PC-3 (cell line): ENCODE measurements around the gene HDGFL3. TPM values are rescaled to one million over a fixed set of nuclear protein-coding genes. Genes with fewer than 3 reads are reported as not detected.
"Not testable (repeated sequence)": the region's sequence is repeated elsewhere in the genome, so short reads cannot be mapped to it uniquely, and the experiment has no call there.

Experiments
- ATAC-seq: fragments of 200-7000 bp; cut with Tn5 transposase; 2 replicates; pipeline ENCODE4 v1.9.1; 2020; ENCODE audit warnings: mild to moderate bottlenecking, moderate library complexity
- BruUV-seq: library from RNA; stranded (reverse); fragments of 400-500 nt; replicated peaks from 2 replicates; lab custom pipeline; 2021; lab: Mats Ljungman, UMichigan
- CTCF ChIA-PET: fragments of 300-600 bp; sonication (Branson Sonifier 250); formaldehyde crosslinking; loops from one replicate; lab custom pipeline; 2022; ENCODE audit warnings: antibody characterized with exemption; lab: Charles Lee
- POLR2A ChIA-PET: fragments of 300-600 bp; sonication (Branson Sonifier 250); formaldehyde crosslinking; loops from one replicate; lab custom pipeline; 2022; ENCODE audit warnings: antibody characterized with exemption; ENCODE audit not compliant: unreplicated experiment; lab: Charles Lee
- DNase-seq: peaks from one replicate; pipeline ENCODE4 v3.0.0-alpha.2; 2015
- H2AFZ ChIP-seq: fragments of 300-600 bp; sonication (generic); 2 replicates; pipeline ENCODE4 v1.6.0; 2016; ENCODE audit warnings: antibody characterized with exemption, low read length
- H3F3A ChIP-seq: fragments of 300-600 bp; sonication (generic); one replicate; pipeline ENCODE4 v1.6.0; 2017; ENCODE audit warnings: antibody characterized with exemption, low read length, control low read depth, mild to moderate bottlenecking; ENCODE audit not compliant: unreplicated experiment
- H3K27ac ChIP-seq: fragments of 300-600 bp; sonication (generic); 2 replicates; pipeline ENCODE4 v1.5.1; 2016; ENCODE audit warnings: mild to moderate bottlenecking, low read length
- H3K27me3 ChIP-seq: fragments of 300-600 bp; sonication (generic); 2 replicates; pipeline ENCODE4 v1.6.1; 2016; ENCODE audit warnings: low read length, mixed read lengths
- H3K36me3 ChIP-seq: fragments of 300-600 bp; sonication (generic); 2 replicates; pipeline ENCODE4 v1.6.1; 2016; ENCODE audit warnings: low read depth, mixed run types, low read length, mixed read lengths
- H3K4me1 ChIP-seq: fragments of 300-600 bp; sonication (generic); 2 replicates; pipeline ENCODE4 v1.5.1; 2016; ENCODE audit warnings: low read length; ENCODE audit not compliant: insufficient read depth
- H3K4me2 ChIP-seq: fragments of 300-600 bp; sonication (generic); 2 replicates; pipeline ENCODE4 v1.6.0; 2016; ENCODE audit warnings: low read length
- H3K4me3 ChIP-seq: fragments of 300-600 bp; sonication (generic); 2 replicates; pipeline ENCODE4 v1.5.1; 2016; ENCODE audit warnings: mild to moderate bottlenecking, low read length, mixed read lengths
- H3K79me2 ChIP-seq: fragments of 300-600 bp; sonication (generic); 2 replicates; pipeline ENCODE4 v1.6.1; 2017; ENCODE audit warnings: low read length, mixed read lengths
- H3K9ac ChIP-seq: fragments of 300-600 bp; sonication (generic); 2 replicates; pipeline ENCODE4 v1.6.0; 2016; ENCODE audit warnings: mild to moderate bottlenecking, low read length
- H3K9me2 ChIP-seq: fragments of 300-600 bp; sonication (generic); replicated peaks from 2 replicates; pipeline ENCODE4 v1.6.1; 2016; ENCODE audit warnings: mixed run types, low read length, mixed read lengths
- H3K9me3 ChIP-seq: fragments of 300-600 bp; sonication (generic); 2 replicates; pipeline ENCODE4 v1.6.1; 2016; ENCODE audit warnings: low read length, mixed read lengths
- H4K20me1 ChIP-seq: fragments of 300-600 bp; sonication (generic); 2 replicates; pipeline ENCODE4 v1.6.1; 2016; ENCODE audit warnings: low read length, mixed read lengths
- EZH2 ChIP-seq: fragments of 300-600 bp; sonication (generic); IDR thresholded peaks from one replicate; pipeline ENCODE4 v1.6.1; 2017; ENCODE audit warnings: antibody characterized with exemption, mild to moderate bottlenecking, low read length; ENCODE audit not compliant: unreplicated experiment
- EZH2phosphoT487 ChIP-seq: fragments of 300-600 bp; sonication (generic); IDR thresholded peaks from 2 replicates; pipeline ENCODE4 v1.6.1; 2018; ENCODE audit warnings: mild to moderate bottlenecking, antibody characterized with exemption, low read length, borderline replicate concordance
- intact Hi-C: fragments of 100-400 bp; cut with micrococcal nuclease; formaldehyde crosslinking; loops from 2 replicates; pipeline ENCODE4 v1.9.0; 2023
- total RNA-seq: library from RNA; depleted of rRNA; stranded (reverse); fragments of >200 nt; gene quantifications from 2 replicates; pipeline ENCODE4 v1.2.3, GENCODE V29; 2014
- TF ChIP-seq, protein P1 (sequence below): fragments of 300-600 bp; sonication (generic); conservative IDR thresholded peaks from 2 replicates; pipeline ENCODE4 v1.5.1; 2017; ENCODE audit warnings: antibody characterized with exemption, low read depth, mild to moderate bottlenecking, low read length

The HDGFL3 gene
- total RNA-seq, 1 experiment from 2014 or later = 38.4 TPM

GRCh38 chr15:83090465-83090864, 117.2 kb downstream of the HDGFL3 start:
- CTCF ChIA-PET = no interaction called here
- POLR2A ChIA-PET = no interaction called here

DNA sequence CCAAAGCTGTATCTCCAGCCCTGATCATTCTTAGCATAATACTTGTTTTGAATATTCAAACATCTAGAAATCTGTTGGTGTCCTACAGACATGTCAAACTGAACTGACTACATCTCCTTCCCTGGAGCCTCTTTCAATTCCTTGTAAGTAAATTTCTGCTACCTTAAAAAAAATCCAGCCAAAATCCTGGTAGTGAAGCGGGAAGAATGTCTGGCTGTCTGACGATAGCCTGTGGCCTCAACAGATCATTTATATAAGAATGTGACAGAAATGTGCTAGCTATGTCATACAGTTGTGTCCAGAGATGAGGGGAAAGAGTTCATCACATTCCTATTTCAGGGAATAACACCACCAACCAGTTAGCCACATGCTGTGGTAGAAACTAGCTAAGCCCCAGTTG, 118.7 kb downstream of the HDGFL3 start:
- no peak overlapping the region for H3K9ac ChIP-seq
- DNase-seq (no peak), ATAC-seq (no peak)
- H3K4me3 ChIP-seq = no peak overlapping the region
- H3K27me3 ChIP-seq = no peaks in the 10 kb centered on the region
- no peaks in the 10 kb centered on the region for H3K9me2 ChIP-seq
- BruUV-seq = no TSS peak
- H3K27ac ChIP-seq = no peak overlapping the region
- no peaks in the 10 kb centered on the region for H3K79me2 ChIP-seq
- CTCF ChIA-PET = no interaction called here
- POLR2A ChIA-PET = no interaction called here
- intact Hi-C loops = no loop called here
- H3K4me2 ChIP-seq = no peak overlapping the region
- no peaks in the 10 kb centered on the region for H3K36me3 ChIP-seq
- no peaks in the 10 kb centered on the region for H4K20me1 ChIP-seq
- no peak overlapping the region for H2AFZ ChIP-seq
- TF ChIP-seq, protein P1, sequence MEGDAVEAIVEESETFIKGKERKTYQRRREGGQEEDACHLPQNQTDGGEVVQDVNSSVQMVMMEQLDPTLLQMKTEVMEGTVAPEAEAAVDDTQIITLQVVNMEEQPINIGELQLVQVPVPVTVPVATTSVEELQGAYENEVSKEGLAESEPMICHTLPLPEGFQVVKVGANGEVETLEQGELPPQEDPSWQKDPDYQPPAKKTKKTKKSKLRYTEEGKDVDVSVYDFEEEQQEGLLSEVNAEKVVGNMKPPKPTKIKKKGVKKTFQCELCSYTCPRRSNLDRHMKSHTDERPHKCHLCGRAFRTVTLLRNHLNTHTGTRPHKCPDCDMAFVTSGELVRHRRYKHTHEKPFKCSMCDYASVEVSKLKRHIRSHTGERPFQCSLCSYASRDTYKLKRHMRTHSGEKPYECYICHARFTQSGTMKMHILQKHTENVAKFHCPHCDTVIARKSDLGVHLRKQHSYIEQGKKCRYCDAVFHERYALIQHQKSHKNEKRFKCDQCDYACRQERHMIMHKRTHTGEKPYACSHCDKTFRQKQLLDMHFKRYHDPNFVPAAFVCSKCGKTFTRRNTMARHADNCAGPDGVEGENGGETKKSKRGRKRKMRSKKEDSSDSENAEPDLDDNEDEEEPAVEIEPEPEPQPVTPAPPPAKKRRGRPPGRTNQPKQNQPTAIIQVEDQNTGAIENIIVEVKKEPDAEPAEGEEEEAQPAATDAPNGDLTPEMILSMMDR = no peak
- no peak for TF ChIP-seq EZH2phosphoT487
- no peak for TF ChIP-seq EZH2
- H3K9me3 ChIP-seq = no peaks in the 10 kb centered on the region
- no peaks in the 10 kb centered on the region for H3F3A ChIP-seq
- H3K4me1 ChIP-seq = no peaks in the 10 kb centered on the region

More at GRCh38 chr15:83090465-83090864, 117.2 kb downstream of the HDGFL3 start:
- no peaks in the 10 kb centered on the region for H3F3A ChIP-seq
- TF ChIP-seq, protein P1 = no peak
- TF ChIP-seq EZH2phosphoT487 (no peak), EZH2 (no peak)
- DNase-seq (no peak), ATAC-seq (no peak)
- H3K9me2 ChIP-seq = no peaks in the 10 kb centered on the region
- no peak overlapping the region for H3K27ac ChIP-seq
- no peaks in the 10 kb centered on the region for H3K79me2 ChIP-seq
- no peaks in the 10 kb centered on the region for H3K27me3 ChIP-seq
- H3K4me1 ChIP-seq = no peaks in the 10 kb centered on the region
- no peak overlapping the region for H3K9ac ChIP-seq
- H3K4me2 ChIP-seq = no peak overlapping the region
- H2AFZ ChIP-seq = no peak overlapping the region
- intact Hi-C loops = no loop called here
- no TSS peak for BruUV-seq
- H4K20me1 ChIP-seq = no peaks in the 10 kb centered on the region
- no peaks in the 10 kb centered on the region for H3K36me3 ChIP-seq
- H3K4me3 ChIP-seq = no peak overlapping the region
- no peaks in the 10 kb centered on the region for H3K9me3 ChIP-seq

- H2AFZ ChIP-seq = no peak overlapping the region
- intact Hi-C loops = no loop called here
- H3K9ac ChIP-seq = no peak overlapping the region
- H3K9me3 ChIP-seq = no peaks in the 10 kb centered on the region
- no peaks in the 10 kb centered on the region for H3K27me3 ChIP-seq
- BruUV-seq = no TSS peak
- ChIA-PET CTCF (no interaction called here), POLR2A (no interaction called here)
- no peaks in the 10 kb centered on the region for H3K79me2 ChIP-seq
- no peak overlapping the region for H3K27ac ChIP-seq
- DNase-seq (no peak), ATAC-seq (no peak)
- H3K4me2 ChIP-seq = no peak overlapping the region
- H3K36me3 ChIP-seq = no peaks in the 10 kb centered on the region
- H3K4me3 ChIP-seq = no peak overlapping the region
- no peaks in the 10 kb centered on the region for H3F3A ChIP-seq
- no peaks in the 10 kb centered on the region for H3K9me2 ChIP-seq
- H4K20me1 ChIP-seq = no peaks in the 10 kb centered on the region
- TF ChIP-seq, protein P1 = no peak
- no peak for TF ChIP-seq EZH2phosphoT487
- no peak for TF ChIP-seq EZH2
- H3K4me1 ChIP-seq = no peaks in the 10 kb centered on the region
Measured at GRCh38 chr15:83087576-83087975, 120.0 kb downstream of the HDGFL3 start.

- DNase-seq, H3F3A ChIP-seq, H4K20me1 ChIP-seq, CTCF ChIA-PET, H3K79me2 ChIP-seq, BruUV-seq, H3K9ac ChIP-seq, H3K4me3 ChIP-seq, H2AFZ ChIP-seq, H3K27ac ChIP-seq, H3K36me3 ChIP-seq, intact Hi-C loops, H3K4me2 ChIP-seq, H3K9me2 ChIP-seq, H3K9me3 ChIP-seq, H3K27me3 ChIP-seq, ATAC-seq, H3K4me1 ChIP-seq: not testable (repeated sequence)
- POLR2A ChIA-PET = interaction anchor here (0.6 kb wide), 1 partner anchor 282 kb away, joined by 3 read pairs; no protein-coding TSS in a partner anchor
Measured at GRCh38 chr15:83085864-83086552, 121.6 kb downstream of the HDGFL3 start.
